Panc1 (cell line): ENCODE data around the gene TSPOAP1. TPM values are rescaled to one million over a fixed set of nuclear protein-coding genes. Genes with fewer than 3 reads are reported as not detected.

ENCODE experiments used
- ATAC-seq: fragments of 200-7000 bp; cut with Tn5 transposase; 2 replicates; pipeline ENCODE4 v1.9.1; 2020; ENCODE audit warnings: mild to moderate bottlenecking, moderate library complexity
- BruUV-seq: library from RNA; stranded (reverse); fragments of 400-500 nt; replicated peaks from 2 replicates; lab custom pipeline; 2021; lab: Mats Ljungman, UMichigan
- CTCF ChIA-PET: fragments of 300-600 bp; sonication (Branson Sonifier 250); formaldehyde crosslinking; loops from one replicate; lab custom pipeline; 2022; ENCODE audit warnings: antibody characterized with exemption; lab: Charles Lee
- POLR2A ChIA-PET: fragments of 300-600 bp; sonication (Branson Sonifier 250); formaldehyde crosslinking; loops from one replicate; lab custom pipeline; 2022; ENCODE audit warnings: antibody characterized with exemption; lab: Charles Lee
- DNase-seq: peaks from one replicate; pipeline ENCODE4 v3.0.0-alpha.2; 2010; ENCODE audit warnings: low read depth, low spot score
- H3K27ac ChIP-seq: 2 replicates; pipeline ENCODE4 v1.5.1; 2011; ENCODE audit warnings: mild to moderate bottlenecking, low read length, inconsistent platforms
- H3K27me3 ChIP-seq: fragments of 200-500 bp; sonication (Bioruptor generic); 2 replicates; pipeline ENCODE4 v1.6.0; 2014; ENCODE audit warnings: low read length, inconsistent platforms; ENCODE audit not compliant: control insufficient read depth, insufficient read depth
- H3K36me3 ChIP-seq: fragments of 200-500 bp; sonication (Bioruptor generic); 2 replicates; pipeline ENCODE4 v1.5.1; 2014; ENCODE audit warnings: inconsistent platforms, mild to moderate bottlenecking, low read length, moderate library complexity; ENCODE audit not compliant: control insufficient read depth, insufficient read depth
- H3K4me1 ChIP-seq: 2 replicates; pipeline ENCODE4 v1.5.1; 2011; ENCODE audit warnings: inconsistent platforms, mild to moderate bottlenecking, low read length, moderate library complexity; ENCODE audit not compliant: control insufficient read depth, insufficient read depth
- H3K4me3 ChIP-seq, 2 experiments: 2 replicates each; pipeline ENCODE4 v1.5.1; 2011 to 2012; ENCODE audit warnings: low read depth in 2 of 2, low read length in 2 of 2, mild to moderate bottlenecking in 2 of 2, inconsistent platforms in 1 of 2, moderate library complexity in 1 of 2
- H3K9me3 ChIP-seq: fragments of 200-500 bp; sonication (Bioruptor generic); 2 replicates; pipeline ENCODE4 v1.5.1; 2014; ENCODE audit warnings: low read depth, mild to moderate bottlenecking, inconsistent platforms, low read length, moderate library complexity; ENCODE audit not compliant: control insufficient read depth, insufficient read depth
- CTCF ChIP-seq: fragments of 450-650 bp; IDR thresholded peaks from 2 replicates; pipeline ENCODE4 v1.5.1; 2017; ENCODE audit warnings: mild to moderate bottlenecking
- POLR2AphosphoS5 ChIP-seq: IDR thresholded peaks from 2 replicates; pipeline ENCODE4 v1.6.1; 2012; ENCODE audit warnings: mild to moderate bottlenecking, low read depth, low read length, moderate library complexity
- SIN3A ChIP-seq: IDR thresholded peaks from 2 replicates; pipeline ENCODE4 v1.6.1; 2012; ENCODE audit warnings: low read depth, mild to moderate bottlenecking, low read length, moderate library complexity, borderline replicate concordance; ENCODE audit not compliant: insufficient read depth
- TCF7L2 ChIP-seq: IDR thresholded peaks from 2 replicates; pipeline ENCODE4 v1.6.1; 2011; ENCODE audit warnings: mild to moderate bottlenecking, low read depth, low read length, inconsistent platforms
- in situ Hi-C: cut with HindIII; loops from 2 replicates; pipeline ENCODE4 v1.10.0; 2016; ENCODE audit warnings: low sequenced_read_pairs, low pct_unique_long_range_greater_than_20kb
- intact Hi-C: fragments of 100-400 bp; cut with micrococcal nuclease; formaldehyde crosslinking; loops from one replicate; pipeline ENCODE4 v1.10.0; 2022; ENCODE audit not compliant: unreplicated experiment
- total RNA-seq: library from RNA; stranded (reverse); gene quantifications from one replicate; pipeline ENCODE4 v1.2.1, GENCODE V29; 2021; ENCODE audit not compliant: unreplicated experiment
- TF ChIP-seq, protein P1 (sequence below), 2 experiments: IDR thresholded peaks; 2 replicates each; pipeline ENCODE4 v1.6.1; 2011 to 2012; ENCODE audit warnings: low read depth in 2 of 2, control low read depth in 1 of 2, low read length in 1 of 2, mild to moderate bottlenecking in 1 of 2, moderate library complexity in 1 of 2; ENCODE audit not compliant: insufficient read depth in 1 of 2

Gene TSPOAP1
- total RNA-seq, 1 experiment from 2014 or later: 0.05 TPM

DNA sequence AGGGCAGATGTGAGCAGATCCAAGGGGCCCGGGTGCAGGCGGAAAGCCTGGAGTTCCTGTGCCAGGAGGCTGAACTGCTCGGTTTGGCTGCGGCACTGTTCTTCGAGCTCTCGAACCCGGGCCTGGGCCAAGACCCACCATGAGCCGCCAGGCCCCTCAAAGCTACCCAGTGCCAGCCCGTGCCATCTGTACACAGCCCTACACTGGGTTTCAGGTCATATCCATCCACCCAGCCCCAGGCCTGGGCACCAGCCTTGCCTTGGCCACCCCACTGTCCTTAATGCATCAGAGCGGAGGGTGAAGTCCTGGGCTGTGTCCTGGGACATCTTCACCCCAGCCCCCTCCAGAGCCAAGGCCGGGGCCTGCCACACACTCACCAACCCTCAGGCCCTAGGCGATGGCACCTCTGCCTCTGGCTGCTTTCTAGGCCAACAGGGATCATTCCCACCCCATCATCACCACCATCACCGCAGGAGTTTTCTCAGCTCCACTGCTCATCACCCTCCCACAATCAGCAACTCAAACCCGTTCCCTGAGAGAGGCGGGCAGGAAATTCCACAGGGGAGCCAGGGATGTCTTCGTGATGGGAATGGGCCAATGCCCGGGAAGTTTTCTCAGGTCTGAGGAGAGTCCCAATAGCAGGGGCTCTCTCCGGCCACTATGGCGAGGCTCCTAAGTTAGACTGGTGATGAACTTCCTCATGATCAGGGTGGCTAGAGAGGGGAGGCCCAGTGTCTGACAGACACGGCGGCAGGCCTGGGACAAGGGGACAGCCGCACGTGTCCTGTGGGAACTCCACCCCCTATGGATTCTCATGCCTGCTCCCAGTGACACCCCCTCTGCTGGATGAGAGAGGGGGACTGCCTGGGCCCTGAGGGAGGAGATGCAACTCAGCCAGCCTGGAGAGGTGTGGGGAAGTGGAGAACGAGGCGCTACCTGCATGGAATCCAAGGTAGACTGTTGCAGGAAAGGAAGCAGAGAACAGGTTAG lies 9.1 kb downstream of the TSPOAP1 start:
- Histone ChIP-seq H3K4me3 (no peak overlapping the region), H3K27ac (no peak overlapping the region), H3K9me3 (no peaks in the 10 kb centered on the region), H3K27me3 (no peaks in the 10 kb centered on the region), H3K4me1 (no peaks in the 10 kb centered on the region), H3K36me3 (no peaks in the 10 kb centered on the region)
- POLR2A ChIA-PET: no interaction called here
- DNase-seq: no peak
- no peak for TF ChIP-seq CTCF
- TF ChIP-seq TCF7L2: no peak
- TF ChIP-seq POLR2AphosphoS5: no peak
- TF ChIP-seq SIN3A: no peak
- TF ChIP-seq, protein P1, sequence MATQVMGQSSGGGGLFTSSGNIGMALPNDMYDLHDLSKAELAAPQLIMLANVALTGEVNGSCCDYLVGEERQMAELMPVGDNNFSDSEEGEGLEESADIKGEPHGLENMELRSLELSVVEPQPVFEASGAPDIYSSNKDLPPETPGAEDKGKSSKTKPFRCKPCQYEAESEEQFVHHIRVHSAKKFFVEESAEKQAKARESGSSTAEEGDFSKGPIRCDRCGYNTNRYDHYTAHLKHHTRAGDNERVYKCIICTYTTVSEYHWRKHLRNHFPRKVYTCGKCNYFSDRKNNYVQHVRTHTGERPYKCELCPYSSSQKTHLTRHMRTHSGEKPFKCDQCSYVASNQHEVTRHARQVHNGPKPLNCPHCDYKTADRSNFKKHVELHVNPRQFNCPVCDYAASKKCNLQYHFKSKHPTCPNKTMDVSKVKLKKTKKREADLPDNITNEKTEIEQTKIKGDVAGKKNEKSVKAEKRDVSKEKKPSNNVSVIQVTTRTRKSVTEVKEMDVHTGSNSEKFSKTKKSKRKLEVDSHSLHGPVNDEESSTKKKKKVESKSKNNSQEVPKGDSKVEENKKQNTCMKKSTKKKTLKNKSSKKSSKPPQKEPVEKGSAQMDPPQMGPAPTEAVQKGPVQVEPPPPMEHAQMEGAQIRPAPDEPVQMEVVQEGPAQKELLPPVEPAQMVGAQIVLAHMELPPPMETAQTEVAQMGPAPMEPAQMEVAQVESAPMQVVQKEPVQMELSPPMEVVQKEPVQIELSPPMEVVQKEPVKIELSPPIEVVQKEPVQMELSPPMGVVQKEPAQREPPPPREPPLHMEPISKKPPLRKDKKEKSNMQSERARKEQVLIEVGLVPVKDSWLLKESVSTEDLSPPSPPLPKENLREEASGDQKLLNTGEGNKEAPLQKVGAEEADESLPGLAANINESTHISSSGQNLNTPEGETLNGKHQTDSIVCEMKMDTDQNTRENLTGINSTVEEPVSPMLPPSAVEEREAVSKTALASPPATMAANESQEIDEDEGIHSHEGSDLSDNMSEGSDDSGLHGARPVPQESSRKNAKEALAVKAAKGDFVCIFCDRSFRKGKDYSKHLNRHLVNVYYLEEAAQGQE (IDR thresholded peaks at IDR 0.05; ENCODE audit: insufficient read depth in 1 of 2, low read depth in 2 of 2, low read length in 1 of 2): no peak
- in situ Hi-C loops (no loop called here), intact Hi-C loops (no loop called here)
- ATAC-seq: no peak
- CTCF ChIA-PET: no interaction called here
- BruUV-seq: no TSS peak

DNA sequence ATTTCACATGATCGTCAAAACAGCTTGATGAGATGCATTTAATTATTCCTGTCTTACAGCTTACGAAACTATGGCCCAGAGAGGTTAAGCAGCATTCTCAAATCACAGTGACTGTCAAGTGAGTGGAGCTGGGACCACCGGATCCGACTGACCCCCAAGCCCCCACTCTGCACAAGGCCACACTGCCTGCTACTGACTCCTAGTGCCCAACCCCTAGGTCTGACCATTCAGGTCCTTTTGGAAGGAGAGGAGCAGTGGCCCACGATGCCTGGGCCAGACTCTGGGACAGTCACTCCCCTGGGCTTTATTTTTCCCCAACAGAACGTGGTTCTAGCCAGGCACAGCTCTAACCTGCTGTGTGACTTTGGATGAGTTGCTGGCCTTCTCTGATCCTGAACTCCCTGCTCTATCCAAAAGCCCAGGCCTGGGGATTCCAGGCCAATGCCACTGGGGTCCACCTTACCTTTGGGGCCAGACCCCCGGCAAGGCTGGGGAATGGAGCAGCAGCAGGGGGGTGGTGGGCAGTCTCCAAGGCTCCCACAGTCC lies 9.9 kb downstream of the TSPOAP1 start:
- TF ChIP-seq, protein P1 (IDR thresholded peaks at IDR 0.05; ENCODE audit: insufficient read depth in 1 of 2, low read depth in 2 of 2, low read length in 1 of 2): no peak
- TF ChIP-seq TCF7L2 (no peak), POLR2AphosphoS5 (no peak), CTCF (no peak), SIN3A (no peak)
- POLR2A ChIA-PET: no interaction called here

More for the DNA sequence above, 9.9 kb downstream of the TSPOAP1 start:
- no peak overlapping the region for H3K4me3 ChIP-seq
- H3K36me3 ChIP-seq: no peaks in the 10 kb centered on the region
- no peaks in the 10 kb centered on the region for H3K27me3 ChIP-seq
- H3K4me1 ChIP-seq: no peaks in the 10 kb centered on the region
- DNase-seq (no peak), ATAC-seq (no peak)
- no peaks in the 10 kb centered on the region for H3K9me3 ChIP-seq
- in situ Hi-C loops: no loop called here
- intact Hi-C loops: no loop called here
- BruUV-seq: no TSS peak
- no peak overlapping the region for H3K27ac ChIP-seq
- CTCF ChIA-PET: interaction anchor here (2.2 kb wide), 1 partner anchor 98 kb away, joined by 19 read pairs; the partner anchor contains the start of gene RNF43
